ENCODE measurements around the gene MASP1. TPM values are rescaled to one million over a fixed set of nuclear protein-coding genes. Genes with fewer than 3 reads are reported as not detected.

MASP1 gene
- total RNA-seq, 2 experiments from 2014 or later, result not detected

DNA sequence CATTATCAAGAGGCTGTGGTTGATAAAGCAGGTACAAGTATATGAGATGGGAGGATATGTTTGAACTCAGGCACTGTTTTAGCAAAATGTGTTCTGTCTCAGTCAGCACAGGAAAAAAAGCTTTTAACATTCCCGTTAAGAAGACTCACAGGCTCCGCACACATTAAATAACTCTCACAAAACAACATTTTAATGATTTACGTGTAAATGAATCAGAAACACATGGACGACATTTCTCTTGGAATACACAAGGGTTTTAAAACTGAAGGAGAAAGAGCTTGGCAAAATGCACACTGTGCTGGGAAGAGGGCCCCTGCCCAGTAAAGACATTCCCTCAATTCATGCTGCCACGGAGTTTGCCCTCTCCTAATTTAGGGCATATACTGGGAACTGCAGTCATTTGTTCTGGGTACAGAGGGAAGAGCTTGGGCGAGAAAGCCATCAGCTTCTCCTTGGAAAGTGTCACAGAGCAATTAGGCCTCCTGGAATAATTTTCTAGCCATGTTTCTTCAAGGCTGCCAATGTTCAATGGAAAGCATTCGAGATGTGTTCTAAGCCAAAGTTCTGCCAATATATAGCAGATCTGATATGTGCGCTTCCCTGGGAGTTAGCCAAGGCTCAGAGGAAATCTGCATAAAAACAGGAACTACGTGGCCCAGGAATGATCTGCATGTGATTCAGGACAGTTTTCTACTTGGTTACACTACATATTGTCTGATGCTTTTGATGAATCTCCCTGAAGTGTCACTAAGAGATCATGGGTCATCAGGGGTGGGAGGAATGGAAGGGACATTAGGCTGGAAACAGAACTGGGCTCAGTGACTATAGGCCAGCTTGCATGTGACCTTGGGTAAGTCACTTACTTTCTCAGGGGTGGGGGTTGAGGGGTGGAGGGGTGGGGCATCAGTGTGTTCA is 2.2 kb upstream of the MASP1 start:
- H3K9me2 ChIP-seq (ENCODE audit: insufficient read depth, low read length), result no peaks in the 10 kb centered on the region
- H3K36me3 ChIP-seq (ENCODE audit: insufficient read depth, low read length), result no peaks in the 10 kb centered on the region
- BruUV-seq (replicated peaks), result no TSS peak
- intact Hi-C loops (cut with micrococcal nuclease; ENCODE audit: unreplicated experiment), result no loop called here
- H3K4me3 ChIP-seq (ENCODE audit: low read depth, low read length, poor library complexity, severe bottlenecking), result no peak overlapping the region
- H3K4me2 ChIP-seq (ENCODE audit: low read length), result no peak overlapping the region
- no peaks in the 10 kb centered on the region for H3K79me2 ChIP-seq (ENCODE audit: insufficient read depth, low read depth, low read length)
- no peaks in the 10 kb centered on the region for H4K20me1 ChIP-seq (ENCODE audit: insufficient read depth, low read length)
- ChIA-PET CTCF (ENCODE audit: unreplicated experiment) (no interaction called here), POLR2A (interaction anchor here (0.6 to 0.8 kb wide), 3 partner anchors 20 to 82 kb away, joined by 3 to 4 read pairs (median 3); no protein-coding TSS in a partner anchor)
- H2AFZ ChIP-seq (ENCODE audit: low read length), result no peak overlapping the region
- TF ChIP-seq, protein P1, sequence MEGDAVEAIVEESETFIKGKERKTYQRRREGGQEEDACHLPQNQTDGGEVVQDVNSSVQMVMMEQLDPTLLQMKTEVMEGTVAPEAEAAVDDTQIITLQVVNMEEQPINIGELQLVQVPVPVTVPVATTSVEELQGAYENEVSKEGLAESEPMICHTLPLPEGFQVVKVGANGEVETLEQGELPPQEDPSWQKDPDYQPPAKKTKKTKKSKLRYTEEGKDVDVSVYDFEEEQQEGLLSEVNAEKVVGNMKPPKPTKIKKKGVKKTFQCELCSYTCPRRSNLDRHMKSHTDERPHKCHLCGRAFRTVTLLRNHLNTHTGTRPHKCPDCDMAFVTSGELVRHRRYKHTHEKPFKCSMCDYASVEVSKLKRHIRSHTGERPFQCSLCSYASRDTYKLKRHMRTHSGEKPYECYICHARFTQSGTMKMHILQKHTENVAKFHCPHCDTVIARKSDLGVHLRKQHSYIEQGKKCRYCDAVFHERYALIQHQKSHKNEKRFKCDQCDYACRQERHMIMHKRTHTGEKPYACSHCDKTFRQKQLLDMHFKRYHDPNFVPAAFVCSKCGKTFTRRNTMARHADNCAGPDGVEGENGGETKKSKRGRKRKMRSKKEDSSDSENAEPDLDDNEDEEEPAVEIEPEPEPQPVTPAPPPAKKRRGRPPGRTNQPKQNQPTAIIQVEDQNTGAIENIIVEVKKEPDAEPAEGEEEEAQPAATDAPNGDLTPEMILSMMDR (conservative IDR thresholded peaks at IDR 0.05; ENCODE audit: low read length), result no peak
- no peak for TF ChIP-seq EZH2phosphoT487 (IDR thresholded peaks at IDR 0.05; ENCODE audit: borderline replicate concordance, low read depth, low read length)
- H3K4me1 ChIP-seq (ENCODE audit: insufficient read depth, low read length, poor library complexity, severe bottlenecking), result no peaks in the 10 kb centered on the region
- no peak for DNase-seq (ENCODE audit: low spot score)
- no peak overlapping the region for H3K27ac ChIP-seq (ENCODE audit: low read depth, low read length, poor library complexity, severe bottlenecking)
- H3K9me3 ChIP-seq (ENCODE audit: low read length), result no peaks in the 10 kb centered on the region

DNA sequence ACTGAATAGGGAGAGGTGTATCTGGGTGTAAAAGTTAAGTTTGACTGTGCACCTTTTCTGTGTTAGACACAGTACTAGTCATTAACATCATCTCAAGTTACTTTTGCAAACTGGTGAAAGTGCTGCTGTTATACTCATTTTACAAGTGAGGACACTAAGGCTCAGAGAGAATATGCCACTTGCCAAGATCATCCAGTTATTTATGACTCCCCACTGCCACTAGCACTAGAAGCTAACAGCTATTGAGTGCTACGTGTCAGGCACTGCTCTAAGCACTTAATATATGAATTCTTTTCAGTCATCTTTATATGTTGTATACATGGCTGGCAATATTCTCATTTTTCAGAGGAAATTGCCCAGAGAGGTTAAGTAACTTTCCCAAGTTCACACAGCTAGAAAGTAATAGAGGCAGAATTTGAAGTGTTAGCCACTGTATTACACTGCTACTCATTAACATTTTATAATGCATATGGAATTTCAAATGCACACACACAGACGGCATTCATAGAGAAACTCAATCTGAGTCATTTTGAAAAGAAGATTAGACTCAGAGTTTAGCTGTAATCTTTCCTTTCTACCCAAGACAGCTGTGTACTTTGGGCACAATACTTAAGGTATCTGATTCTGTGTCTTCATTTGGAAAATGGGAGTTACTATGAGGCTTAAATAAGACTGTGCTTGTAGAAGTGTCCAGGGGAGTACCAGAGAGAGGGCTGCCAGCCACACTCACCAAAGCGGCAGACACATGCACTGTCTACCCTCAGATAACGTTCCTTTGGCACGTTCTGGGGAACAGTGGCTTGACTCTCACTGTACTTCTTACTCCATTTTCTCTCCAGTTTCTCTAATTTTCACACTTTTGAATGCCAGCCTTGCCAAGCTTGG is 1.3 kb upstream of the MASP1 start:
- no peak overlapping the region for H3K27ac ChIP-seq (ENCODE audit: low read depth, low read length, poor library complexity, severe bottlenecking)
- BruUV-seq (replicated peaks), result no TSS peak
- no peaks in the 10 kb centered on the region for H3K36me3 ChIP-seq (ENCODE audit: insufficient read depth, low read length)
- H3K79me2 ChIP-seq (ENCODE audit: insufficient read depth, low read depth, low read length), result no peaks in the 10 kb centered on the region
- H3K9me2 ChIP-seq (ENCODE audit: insufficient read depth, low read length), result no peaks in the 10 kb centered on the region
- TF ChIP-seq, protein P1 (conservative IDR thresholded peaks at IDR 0.05; ENCODE audit: low read length), result no peak
- TF ChIP-seq EZH2phosphoT487 (IDR thresholded peaks at IDR 0.05; ENCODE audit: borderline replicate concordance, low read depth, low read length), result no peak
- no peaks in the 10 kb centered on the region for H4K20me1 ChIP-seq (ENCODE audit: insufficient read depth, low read length)
- intact Hi-C loops (cut with micrococcal nuclease; ENCODE audit: unreplicated experiment), result no loop called here
- H3K9me3 ChIP-seq (ENCODE audit: low read length), result no peaks in the 10 kb centered on the region
- H3K4me2 ChIP-seq (ENCODE audit: low read length), result no peak overlapping the region
- no peak for DNase-seq (ENCODE audit: low spot score)
- H3K4me3 ChIP-seq (ENCODE audit: low read depth, low read length, poor library complexity, severe bottlenecking), result no peak overlapping the region
- CTCF ChIA-PET (ENCODE audit: unreplicated experiment), result no interaction called here
- H2AFZ ChIP-seq (ENCODE audit: low read length), result no peak overlapping the region
- POLR2A ChIA-PET, result interaction anchor here (0.6 to 0.8 kb wide), 3 partner anchors 21 to 423 kb away, joined by 3 to 4 read pairs (median 3); no protein-coding TSS in a partner anchor
- no peaks in the 10 kb centered on the region for H3K4me1 ChIP-seq (ENCODE audit: insufficient read depth, low read length, poor library complexity, severe bottlenecking)

Measured in OCI-LY7 (cell line).